WTC11 (cell line): ENCODE data around the gene MTNR1A. TPM values are rescaled to one million over a fixed set of nuclear protein-coding genes. Genes with fewer than 3 reads are reported as not detected.

Source experiments
- ATAC-seq: fragments of 200-7000 bp; cut with Tn5 transposase; 2 replicates; pipeline ENCODE4 v1.10.0; 2021; ENCODE audit warnings: mild to moderate bottlenecking, moderate library complexity
- CTCF ChIA-PET: fragments of 300-600 bp; sonication (Branson Sonifier 250); formaldehyde crosslinking; loops from one replicate; lab custom pipeline; 2021; ENCODE audit warnings: antibody characterized with exemption; lab: Charles Lee
- POLR2A ChIA-PET: fragments of 350-600 bp; sonication (Branson Sonifier 250); formaldehyde crosslinking; loops from one replicate; lab custom pipeline; 2021; ENCODE audit warnings: antibody characterized with exemption; lab: Charles Lee
- DNase-seq: peaks from one replicate; pipeline ENCODE4 v3.0.0; 2021; ENCODE audit warnings: low spot score
- H3K27ac Mint-ChIP-seq: 2 replicates; pipeline ENCODE4 v1.8.0; 2021; ENCODE audit warnings: mixed read lengths
- H3K27me3 Mint-ChIP-seq: 2 replicates; pipeline ENCODE4 v1.8.0; 2021; ENCODE audit warnings: low read depth, mild to moderate bottlenecking, moderate library complexity, mixed read lengths
- H3K36me3 Mint-ChIP-seq: 2 replicates; pipeline ENCODE4 v1.8.0; 2021; ENCODE audit warnings: mixed read lengths
- H3K4me1 Mint-ChIP-seq: 2 replicates; pipeline ENCODE4 v1.8.0; 2022; ENCODE audit warnings: mixed read lengths
- H3K4me3 Mint-ChIP-seq: 2 replicates; pipeline ENCODE4 v1.8.0; 2021; ENCODE audit warnings: mild to moderate bottlenecking, moderate library complexity, mixed read lengths
- H3K9me3 Mint-ChIP-seq: 2 replicates; pipeline ENCODE4 v1.8.0; 2021; ENCODE audit warnings: mixed read lengths
- AFF4 ChIP-seq: sonication (generic); formaldehyde crosslinking; IDR thresholded peaks from 2 replicates; pipeline ENCODE4 v1.8.1; 2023; ENCODE audit warnings: mild to moderate bottlenecking, missing genetic modification reagents, borderline replicate concordance
- ATF1 ChIP-seq: sonication (generic); formaldehyde crosslinking; IDR thresholded peaks from 2 replicates; pipeline ENCODE4 v1.8.1; 2023; ENCODE audit warnings: mild to moderate bottlenecking, moderate library complexity, missing genetic modification reagents
- ATF6 ChIP-seq: sonication (generic); formaldehyde crosslinking; IDR thresholded peaks from 2 replicates; pipeline ENCODE4 v1.8.1; 2023; ENCODE audit warnings: mild to moderate bottlenecking, missing genetic modification reagents
- E2F1 ChIP-seq: sonication (generic); formaldehyde crosslinking; IDR thresholded peaks from 2 replicates; pipeline ENCODE4 v1.8.0; 2022; ENCODE audit warnings: mild to moderate bottlenecking, missing genetic modification reagents
- EMX1 ChIP-seq: fragments of 250-450 bp; sonication (Bioruptor Pico); IDR thresholded peaks from 2 replicates; pipeline ENCODE4 v1.8.0; 2021; ENCODE audit warnings: mild to moderate bottlenecking
- FOXP1 ChIP-seq: sonication (generic); formaldehyde crosslinking; IDR thresholded peaks from 2 replicates; pipeline ENCODE4 v1.8.0; 2022; ENCODE audit warnings: missing genetic modification reagents, mild to moderate bottlenecking, moderate library complexity, borderline replicate concordance
- GTF2I ChIP-seq: fragments of 250-450 bp; sonication (Bioruptor Pico); conservative IDR thresholded peaks from 2 replicates; pipeline ENCODE4 v1.4.0; 2021; ENCODE audit warnings: mild to moderate bottlenecking
- HMGXB4 ChIP-seq: sonication (generic); formaldehyde crosslinking; IDR thresholded peaks from 2 replicates; pipeline ENCODE4 v1.8.1; 2023; ENCODE audit warnings: mild to moderate bottlenecking, moderate library complexity, missing genetic modification reagents
- IRF2 ChIP-seq: sonication (generic); formaldehyde crosslinking; IDR thresholded peaks from 2 replicates; pipeline ENCODE4 v1.8.0; 2022; ENCODE audit warnings: low read depth, missing genetic modification reagents, borderline replicate concordance
- MLX ChIP-seq: sonication (generic); formaldehyde crosslinking; IDR thresholded peaks from 2 replicates; pipeline ENCODE4 v1.8.1; 2023; ENCODE audit warnings: mild to moderate bottlenecking, missing genetic modification reagents, moderate library complexity
- NFE2L1 ChIP-seq: sonication (generic); formaldehyde crosslinking; IDR thresholded peaks from 2 replicates; pipeline ENCODE4 v1.8.1; 2023; ENCODE audit warnings: missing genetic modification reagents
- STAT6 ChIP-seq: sonication (generic); formaldehyde crosslinking; conservative IDR thresholded peaks from 2 replicates; pipeline ENCODE4 v1.8.1; 2023; ENCODE audit warnings: mild to moderate bottlenecking, low read depth, missing genetic modification reagents, moderate library complexity
- TCF7 ChIP-seq: sonication (generic); formaldehyde crosslinking; IDR thresholded peaks from 2 replicates; pipeline ENCODE4 v1.8.0; 2022; ENCODE audit warnings: mild to moderate bottlenecking, low read depth, missing genetic modification reagents, moderate library complexity
- TEAD1 ChIP-seq: sonication (generic); formaldehyde crosslinking; IDR thresholded peaks from 2 replicates; pipeline ENCODE4 v1.8.0; 2022; ENCODE audit warnings: mild to moderate bottlenecking, missing genetic modification reagents
- ZBTB21 ChIP-seq: sonication (generic); formaldehyde crosslinking; IDR thresholded peaks from 2 replicates; pipeline ENCODE4 v1.8.1; 2023; ENCODE audit warnings: mild to moderate bottlenecking, missing genetic modification reagents, borderline replicate concordance
- ZNF263 ChIP-seq: sonication (generic); formaldehyde crosslinking; IDR thresholded peaks from 2 replicates; pipeline ENCODE4 v1.8.1; 2022; ENCODE audit warnings: low read depth, mild to moderate bottlenecking, moderate library complexity, missing genetic modification reagents
- ZNF425 ChIP-seq: fragments of 250-450 bp; sonication (Bioruptor Pico); conservative IDR thresholded peaks from 2 replicates; pipeline ENCODE4 v1.9.0; 2021; ENCODE audit warnings: mild to moderate bottlenecking
- ZSCAN18 ChIP-seq: fragments of 250-450 bp; sonication (Bioruptor Pico); IDR thresholded peaks from 2 replicates; pipeline ENCODE4 v2.1.2; 2022; ENCODE audit warnings: mild to moderate bottlenecking, moderate library complexity
- total RNA-seq: library from RNA; stranded (reverse); gene quantifications from 3 replicates; pipeline ENCODE4 v1.2.3, GENCODE V29; 2021

The MTNR1A gene
- total RNA-seq, 1 experiment from 2014 or later: 1.0 TPM

- Mint-ChIP-seq H3K36me3 (no peaks in the 10 kb centered on the region), H3K9me3 (peaks cover 10% of the 10 kb centered on the region), H3K4me1 (peaks cover 11% of the 10 kb centered on the region), H3K4me3 (no peak overlapping the region), H3K27ac (no peak overlapping the region), H3K27me3 (peaks cover 15% of the 10 kb centered on the region)
- ATAC-seq (no peak), DNase-seq (no peak)
- CTCF ChIA-PET: no interaction called here
- POLR2A ChIA-PET: no interaction called here
- TF ChIP-seq HMGXB4 (CRISPR knock-in tag) (no peak), FOXP1 (CRISPR knock-in tag) (no peak), ATF6 (no peak), E2F1 (CRISPR knock-in tag) (no peak), ZNF263 (CRISPR knock-in tag) (no peak), ZSCAN18 (CRISPR knock-in tag) (no peak), AFF4 (no peak), GTF2I (CRISPR knock-in tag) (no peak), NFE2L1 (CRISPR knock-in tag) (no peak)
Observed at GRCh38 chr4:186557486-186557885, 2.1 kb upstream of the MTNR1A start.

GRCh38 chr4:186557061-186557460 lies 1.7 kb upstream of the MTNR1A start:
- TF ChIP-seq STAT6 (CRISPR knock-in tag) (no peak), MLX (no peak), ZBTB21 (no peak), IRF2 (CRISPR knock-in tag) (no peak), EMX1 (CRISPR knock-in tag) (no peak), ZNF425 (CRISPR knock-in tag) (no peak), GTF2I (CRISPR knock-in tag) (no peak), ATF1 (no peak), TEAD1 (CRISPR knock-in tag) (no peak), TCF7 (no peak), NFE2L1 (CRISPR knock-in tag) (no peak)
- Mint-ChIP-seq H3K9me3 (peaks cover 10% of the 10 kb centered on the region), H3K27me3 (peaks cover 15% of the 10 kb centered on the region), H3K36me3 (no peaks in the 10 kb centered on the region), H3K4me3 (no peak overlapping the region), H3K4me1 (peaks cover 11% of the 10 kb centered on the region), H3K27ac (no peak overlapping the region)
- CTCF ChIA-PET: no interaction called here
- no peak for ATAC-seq
- POLR2A ChIA-PET: no interaction called here
- DNase-seq: no peak
